Stomach (tissue), 4 donors: Measurements from ENCODE around the gene ACSL6.

Source experiments
- CTCF ChIP-seq, 7 experiments: fragments of 450-650 bp in 4 of 7; fragments of 200-600 bp in 3 of 7; sonication (generic) in 3 of 7; IDR thresholded peaks; one replicate each; pipeline ENCODE4 v1.5.1; 2016 to 2019; ENCODE audit warnings: antibody characterized with exemption in 7 of 7, control low read depth in 2 of 7, mild to moderate bottlenecking in 1 of 7
- POLR2A ChIP-seq, 4 donors: fragments of 450-650 bp; IDR thresholded peaks; one replicate each; pipeline ENCODE4 v1.6.1; 2016; ENCODE audit warnings: antibody characterized with exemption in 4 of 4, control low read depth in 2 of 4, mild to moderate bottlenecking in 1 of 4, moderate library complexity in 1 of 4
- POLR2AphosphoS5 ChIP-seq, 3 donors: sonication (generic); formaldehyde crosslinking; IDR thresholded peaks; one replicate each; pipeline ENCODE4 v1.6.1; 2016; ENCODE audit warnings: antibody characterized with exemption in 3 of 3

GRCh38 chr5:132019857-132020555, 8.5 kb upstream of the ACSL6 start:
- TF ChIP-seq CTCF (IDR thresholded peaks at IDR 0.05) (no peak), POLR2A (IDR thresholded peaks at IDR 0.05) (no peak), POLR2AphosphoS5 (IDR thresholded peaks at IDR 0.05) (no peak)
